HepG2 (cell line): ENCODE data around the gene COMP. TPM values are rescaled to one million over a fixed set of nuclear protein-coding genes. Genes with fewer than 3 reads are reported as not detected.

Experiments used
- EHMT2 ChIP-seq: fragments of 200-600 bp; sonication (generic); IDR thresholded peaks from 2 replicates; pipeline ENCODE4 v1.7.0; 2017; ENCODE audit warnings: antibody characterized with exemption, low read depth, low read length, borderline replicate concordance
- KDM2A ChIP-seq: sonication (generic); formaldehyde crosslinking; IDR thresholded peaks from 2 replicates; pipeline ENCODE4 v1.4.0; 2020; ENCODE audit warnings: low read depth, missing genetic modification reagents, borderline replicate concordance
- KDM3A ChIP-seq: IDR thresholded peaks from 2 replicates; pipeline ENCODE4 v1.6.1; 2018; ENCODE audit warnings: low read depth, missing compliant biosample characterization
- PCBP2 ChIP-seq: fragments of 200-400 bp; formaldehyde crosslinking; optimal IDR thresholded peaks from 2 replicates; pipeline ENCODE3; 2018; ENCODE audit warnings: low read length, low read depth; ENCODE audit not compliant: poor library complexity, severe bottlenecking
- TARDBP ChIP-seq: sonication (generic); formaldehyde crosslinking; IDR thresholded peaks from 2 replicates; pipeline ENCODE4 v1.8.0; 2022; ENCODE audit warnings: mild to moderate bottlenecking, missing genetic modification reagents
- ZBTB8A ChIP-seq: sonication (generic); formaldehyde crosslinking; IDR thresholded peaks from 2 replicates; pipeline ENCODE4 v1.4.0; 2020; ENCODE audit warnings: mild to moderate bottlenecking, low read depth, missing genetic modification reagents, borderline replicate concordance
- ZNF512B ChIP-seq: sonication (generic); formaldehyde crosslinking; IDR thresholded peaks from 2 replicates; pipeline ENCODE4 v1.5.1; 2020; ENCODE audit warnings: missing genetic modification reagents, mild to moderate bottlenecking, borderline replicate concordance
- polyA plus RNA-seq, 8 experiments: library from polyadenylated mRNA; depleted of rRNA in 3 of 8; stranded (reverse) in 7 of 8; unstranded in 1 of 8; fragments of >200 nt; fragmentation: Illumina TruSeq in 4 of 8; extraction: Trizol in 4 of 8; gene quantifications; 2 replicates each; pipeline versions ENCODE4 v1.2.1 to v1.2.3, GENCODE V29; 2011 to 2016; ENCODE audit warnings: low read depth in 4 of 8, missing spikeins in 1 of 8, mixed read lengths in 1 of 8; ENCODE audit not compliant: insufficient read depth in 1 of 8
- total RNA-seq, 5 experiments: library from RNA; depleted of rRNA; stranded (reverse); fragments of >200 nt; fragmentation: Illumina TruSeq; extraction: Trizol; gene quantifications; 2 replicates each; pipeline ENCODE4 v1.2.3, GENCODE V29; 2016; ENCODE audit warnings: low read depth in 1 of 5
- TF ChIP-seq, protein P1 (sequence below): sonication (generic); formaldehyde crosslinking; IDR thresholded peaks from 2 replicates; pipeline ENCODE4 v1.8.0; 2022; ENCODE audit warnings: missing genetic modification reagents, mild to moderate bottlenecking, inconsistent platforms, borderline replicate concordance
- TF ChIP-seq, protein P2 (sequence below): sonication (generic); formaldehyde crosslinking; conservative IDR thresholded peaks from 2 replicates; pipeline ENCODE4 v1.4.0; 2020; ENCODE audit warnings: mild to moderate bottlenecking, missing genetic modification reagents, moderate library complexity

COMP gene
- total and polyA plus RNA-seq, 2 of the 13 experiments (the other 11 are each of a cell fraction or from before 2014, with no cell fraction given): 0.04 to 0.13 TPM

- TF ChIP-seq, protein P1, sequence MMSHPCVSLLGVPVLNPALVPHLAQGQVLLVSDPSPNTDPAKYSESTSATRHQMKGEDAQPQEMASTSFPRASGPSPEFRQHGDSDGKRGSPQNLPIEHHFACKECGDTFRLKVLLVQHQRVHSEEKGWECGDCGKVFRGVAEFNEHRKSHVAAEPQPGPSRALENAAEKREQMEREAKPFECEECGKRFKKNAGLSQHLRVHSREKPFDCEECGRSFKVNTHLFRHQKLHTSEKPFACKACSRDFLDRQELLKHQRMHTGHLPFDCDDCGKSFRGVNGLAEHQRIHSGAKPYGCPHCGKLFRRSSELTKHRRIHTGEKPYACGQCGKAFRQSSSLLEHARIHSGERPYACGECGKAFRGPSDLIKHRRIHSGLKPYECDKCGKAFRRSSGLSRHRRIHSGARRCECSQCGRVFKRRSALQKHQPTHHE (CRISPR knock-in tag): no peak
- no peak for TF ChIP-seq KDM3A
- no peak for TF ChIP-seq TARDBP (CRISPR knock-in tag)
- TF ChIP-seq, protein P2, sequence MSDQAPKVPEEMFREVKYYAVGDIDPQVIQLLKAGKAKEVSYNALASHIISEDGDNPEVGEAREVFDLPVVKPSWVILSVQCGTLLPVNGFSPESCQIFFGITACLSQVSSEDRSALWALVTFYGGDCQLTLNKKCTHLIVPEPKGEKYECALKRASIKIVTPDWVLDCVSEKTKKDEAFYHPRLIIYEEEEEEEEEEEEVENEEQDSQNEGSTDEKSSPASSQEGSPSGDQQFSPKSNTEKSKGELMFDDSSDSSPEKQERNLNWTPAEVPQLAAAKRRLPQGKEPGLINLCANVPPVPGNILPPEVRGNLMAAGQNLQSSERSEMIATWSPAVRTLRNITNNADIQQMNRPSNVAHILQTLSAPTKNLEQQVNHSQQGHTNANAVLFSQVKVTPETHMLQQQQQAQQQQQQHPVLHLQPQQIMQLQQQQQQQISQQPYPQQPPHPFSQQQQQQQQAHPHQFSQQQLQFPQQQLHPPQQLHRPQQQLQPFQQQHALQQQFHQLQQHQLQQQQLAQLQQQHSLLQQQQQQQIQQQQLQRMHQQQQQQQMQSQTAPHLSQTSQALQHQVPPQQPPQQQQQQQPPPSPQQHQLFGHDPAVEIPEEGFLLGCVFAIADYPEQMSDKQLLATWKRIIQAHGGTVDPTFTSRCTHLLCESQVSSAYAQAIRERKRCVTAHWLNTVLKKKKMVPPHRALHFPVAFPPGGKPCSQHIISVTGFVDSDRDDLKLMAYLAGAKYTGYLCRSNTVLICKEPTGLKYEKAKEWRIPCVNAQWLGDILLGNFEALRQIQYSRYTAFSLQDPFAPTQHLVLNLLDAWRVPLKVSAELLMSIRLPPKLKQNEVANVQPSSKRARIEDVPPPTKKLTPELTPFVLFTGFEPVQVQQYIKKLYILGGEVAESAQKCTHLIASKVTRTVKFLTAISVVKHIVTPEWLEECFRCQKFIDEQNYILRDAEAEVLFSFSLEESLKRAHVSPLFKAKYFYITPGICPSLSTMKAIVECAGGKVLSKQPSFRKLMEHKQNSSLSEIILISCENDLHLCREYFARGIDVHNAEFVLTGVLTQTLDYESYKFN (CRISPR knock-in tag): peak; percentile 78
- TF ChIP-seq ZBTB8A: no peak
- TF ChIP-seq KDM2A (CRISPR knock-in tag): no peak
- TF ChIP-seq PCBP2: no peak
- TF ChIP-seq EHMT2: no peak
- TF ChIP-seq ZNF512B: no peak
These were observed 49.7 kb downstream of the COMP start (continued) for GRCh38 chr19:18741124-18742121.
